Caco-2 (cell line): ENCODE results near the gene SCAP. TPM values are rescaled to one million over a fixed set of nuclear protein-coding genes. Genes with fewer than 3 reads are reported as not detected.

Source experiments
- BruUV-seq: library from RNA; stranded (reverse); fragments of 400-500 nt; replicated peaks from 2 replicates; lab custom pipeline; 2021; lab: Mats Ljungman, UMichigan
- CTCF ChIA-PET: fragments of 300-600 bp; sonication (Branson Sonifier 250); formaldehyde crosslinking; loops from one replicate; lab custom pipeline; 2022; ENCODE audit warnings: antibody characterized with exemption; lab: Charles Lee
- POLR2A ChIA-PET: fragments of 300-600 bp; sonication (Branson Sonifier 250); formaldehyde crosslinking; loops from one replicate; lab custom pipeline; 2022; ENCODE audit warnings: antibody characterized with exemption; lab: Charles Lee
- DNase-seq, 2 experiments: peaks; one replicate each; pipeline versions ENCODE4 v3.0.0 to v3.0.0-alpha.2; 2020 to 2022
- H3K27me3 ChIP-seq: replicated peaks from 2 replicates; pipeline ENCODE4 v1.6.0; 2011; ENCODE audit warnings: low read length; ENCODE audit not compliant: control insufficient read depth, insufficient read depth
- H3K36me3 ChIP-seq: 2 replicates; pipeline ENCODE4 v1.5.1; 2011; ENCODE audit warnings: low read length; ENCODE audit not compliant: control insufficient read depth, insufficient read depth
- H3K4me1 ChIP-seq: fragments of 250-450 bp; sonication (Bioruptor Pico); 2 replicates; pipeline ENCODE4 v1.5.1; 2020; ENCODE audit warnings: mild to moderate bottlenecking
- H3K4me3 ChIP-seq: 2 replicates; pipeline ENCODE4 v1.5.1; 2011; ENCODE audit warnings: low read depth, mild to moderate bottlenecking, control low read depth, low read length
- H3K9me3 ChIP-seq: fragments of 250-450 bp; sonication (Bioruptor Pico); 2 replicates; pipeline ENCODE4 v1.5.1; 2020; ENCODE audit warnings: mild to moderate bottlenecking, moderate library complexity
- H3K27ac Mint-ChIP-seq: one replicate; pipeline ENCODE4 v1.8.0; 2022; ENCODE audit warnings: mixed read lengths; ENCODE audit not compliant: unreplicated experiment
- H3K27me3 Mint-ChIP-seq: one replicate; pipeline ENCODE4 v1.8.0; 2022; ENCODE audit warnings: mixed read lengths; ENCODE audit not compliant: insufficient read depth, unreplicated experiment
- H3K36me3 Mint-ChIP-seq: one replicate; pipeline ENCODE4 v1.8.0; 2022; ENCODE audit warnings: mild to moderate bottlenecking, mixed read lengths; ENCODE audit not compliant: insufficient read depth, unreplicated experiment
- H3K4me1 Mint-ChIP-seq: one replicate; pipeline ENCODE4 v1.8.0; 2022; ENCODE audit warnings: low read depth, mixed read lengths; ENCODE audit not compliant: unreplicated experiment
- H3K4me3 Mint-ChIP-seq: one replicate; pipeline ENCODE4 v1.8.0; 2022; ENCODE audit warnings: mild to moderate bottlenecking, moderate library complexity, mixed read lengths; ENCODE audit not compliant: unreplicated experiment
- H3K9me3 Mint-ChIP-seq: one replicate; pipeline ENCODE4 v1.8.0; 2022; ENCODE audit warnings: mixed read lengths; ENCODE audit not compliant: unreplicated experiment
- CTCF ChIP-seq, 2 experiments: fragments of 200-600 bp in 1 of 2; IDR thresholded peaks; 1 replicate in 1 of 2; 2 replicates in 1 of 2; pipeline versions ENCODE4 v1.5.1 to v1.8.0; 2011 to 2022; ENCODE audit warnings: antibody characterized with exemption in 1 of 2, control low read depth in 1 of 2, inconsistent platforms in 1 of 2, low read depth in 1 of 2, low read length in 1 of 2, mild to moderate bottlenecking in 1 of 2, moderate library complexity in 1 of 2; ENCODE audit not compliant: insufficient read depth in 1 of 2, severe bottlenecking in 1 of 2, unreplicated experiment in 1 of 2
- intact Hi-C: fragments of 100-400 bp; cut with micrococcal nuclease; formaldehyde crosslinking; loops from one replicate; pipeline ENCODE4 v1.10.0; 2022; ENCODE audit not compliant: unreplicated experiment
- total RNA-seq: library from RNA; stranded (reverse); gene quantifications from 2 replicates; pipeline ENCODE4 v1.2.3, GENCODE V29; 2022

SCAP gene
- total RNA-seq, 1 experiment from 2014 or later = 115 TPM

- H3K4me3 Mint-ChIP-seq = no peak overlapping the region
- Histone ChIP-seq H3K36me3 (peaks cover 2% of the 10 kb centered on the region), H3K27me3 (no peaks in the 10 kb centered on the region; the same call in 1 of the 2 replicates), H3K4me3 (no peak overlapping the region), H3K9me3 (no peaks in the 10 kb centered on the region; the same call in 1 of the 2 replicates), H3K4me1 (peaks cover 47% of the 10 kb centered on the region)
- CTCF ChIA-PET = interaction anchor here (0.6 to 0.7 kb wide), 3 partner anchors 19 to 182 kb away, joined by 3 read pairs; partner anchors contain the start of gene SCAP
- H3K4me1 Mint-ChIP-seq = peaks cover 34% of the 10 kb centered on the region
- no peak overlapping the region for H3K27ac Mint-ChIP-seq
- peak in 1 of 2 experiments; percentile 18 for TF ChIP-seq CTCF (IDR thresholded peaks at IDR 0.05; ENCODE audit: insufficient read depth in 1 of 2, low read depth in 1 of 2, low read length in 1 of 2, severe bottlenecking in 1 of 2, unreplicated experiment in 1 of 2)
- POLR2A ChIA-PET = interaction anchor here (0.5 kb wide), 1 partner anchor 385 kb away, joined by 5 read pairs; no protein-coding TSS in a partner anchor
- H3K27me3 Mint-ChIP-seq = no peaks in the 10 kb centered on the region
- intact Hi-C loops = no loop called here
- no peaks in the 10 kb centered on the region for H3K9me3 Mint-ChIP-seq
- BruUV-seq = no TSS peak
- H3K36me3 Mint-ChIP-seq = peaks cover 35% of the 10 kb centered on the region
- DNase-seq = peak in 1 of 2 experiments; percentile 21
Measured at GRCh38 chr3:47440131-47440530, 35.6 kb downstream of the SCAP start.

DNA sequence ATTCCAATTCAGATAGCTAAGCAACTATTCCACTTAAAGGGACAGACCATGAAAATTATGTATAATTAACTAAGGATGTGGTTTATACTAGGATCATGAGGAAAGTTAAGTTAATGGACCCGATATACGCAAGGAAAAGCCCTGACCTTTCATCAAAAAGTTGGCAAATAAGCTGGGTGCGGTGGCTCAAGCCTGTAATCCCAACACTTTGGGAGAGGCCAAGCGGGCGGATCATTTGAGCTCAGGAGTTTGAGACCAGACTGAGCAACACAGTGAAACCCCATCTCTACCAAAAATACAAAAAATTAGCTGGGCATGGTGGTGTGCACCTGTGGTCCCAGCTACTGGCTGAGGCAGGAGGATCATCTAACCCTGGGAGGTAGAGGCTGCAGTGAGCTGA, 39.6 kb downstream of the SCAP start:
- no peak for DNase-seq
- Mint-ChIP-seq H3K9me3 (no peaks in the 10 kb centered on the region), H3K4me3 (no peak overlapping the region), H3K27ac (no peak overlapping the region), H3K4me1 (peaks cover 25% of the 10 kb centered on the region), H3K36me3 (peaks cover 47% of the 10 kb centered on the region), H3K27me3 (no peaks in the 10 kb centered on the region)
- Histone ChIP-seq H3K9me3 (no peaks in the 10 kb centered on the region; the same call in 1 of the 2 replicates), H3K4me1 (peaks cover 34% of the 10 kb centered on the region), H3K4me3 (no peak overlapping the region), H3K27me3 (no peaks in the 10 kb centered on the region; the same call in 1 of the 2 replicates), H3K36me3 (peaks cover 4% of the 10 kb centered on the region)
- ChIA-PET POLR2A (no interaction called here), CTCF (interaction anchor here (1.0 kb wide), 1 partner anchor 15 kb away, joined by 4 read pairs; no protein-coding TSS in a partner anchor)
- intact Hi-C loops = no loop called here
- TF ChIP-seq CTCF (IDR thresholded peaks at IDR 0.05; ENCODE audit: insufficient read depth in 1 of 2, low read depth in 1 of 2, low read length in 1 of 2, severe bottlenecking in 1 of 2, unreplicated experiment in 1 of 2) = no peak
- no TSS peak for BruUV-seq

DNA sequence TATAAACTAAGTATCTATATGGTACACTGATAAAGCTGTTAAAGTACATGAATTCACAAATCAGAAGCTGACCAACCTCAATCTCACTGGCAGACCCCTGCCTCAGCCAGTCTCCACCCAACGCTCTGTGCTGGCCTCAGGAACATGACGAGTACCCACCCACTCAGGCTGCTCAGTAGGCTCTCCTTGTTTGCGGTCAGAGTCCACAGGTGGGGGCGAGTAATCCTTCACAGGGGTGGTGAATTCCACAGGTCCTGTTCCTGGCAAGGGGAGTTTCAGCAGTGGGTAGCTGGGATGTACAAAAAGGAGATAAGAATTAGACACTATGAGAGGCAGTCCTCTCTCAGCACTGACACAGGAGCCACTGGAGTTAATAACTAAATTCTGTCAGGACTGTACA, 40.9 kb downstream of the SCAP start:
- Mint-ChIP-seq H3K4me1 (peaks cover 29% of the 10 kb centered on the region), H3K27ac (peak overlapping the region; percentile 48), H3K27me3 (no peaks in the 10 kb centered on the region), H3K9me3 (no peaks in the 10 kb centered on the region), H3K36me3 (peaks cover 50% of the 10 kb centered on the region), H3K4me3 (peak overlapping the region; percentile 7)
- peak in 1 of 2 experiments; percentile 48 for DNase-seq
- no peaks in the 10 kb centered on the region; the same call in 1 of the 2 replicates for H3K9me3 ChIP-seq
- H3K27me3 ChIP-seq = no peaks in the 10 kb centered on the region
- intact Hi-C loops = loop anchor here (1.0 kb wide), 1 partner anchor 7 kb away; no protein-coding TSS in a partner anchor
- ChIA-PET CTCF (interaction anchor here (2.9 kb wide), 1 partner anchor 13 kb away, joined by 13 read pairs; no protein-coding TSS in a partner anchor), POLR2A (no interaction called here)
- peaks cover 4% of the 10 kb centered on the region for H3K36me3 ChIP-seq
- no TSS peak for BruUV-seq
- H3K4me1 ChIP-seq = peaks cover 30% of the 10 kb centered on the region
- H3K4me3 ChIP-seq = no peak overlapping the region
- TF ChIP-seq CTCF (IDR thresholded peaks at IDR 0.05; ENCODE audit: insufficient read depth in 1 of 2, low read depth in 1 of 2, low read length in 1 of 2, severe bottlenecking in 1 of 2, unreplicated experiment in 1 of 2) = no peak
